ENCODE data around the gene ACE.
A peak's percentile ranks its signal among the peaks of the same experiment; 100 is the strongest.

Gene ACE

GRCh38 chr17:63519972-63520882 lies 43.4 kb downstream of the ACE start:
- TF ChIP-seq ZNF623 (tag by site-specific recombination; IDR thresholded peaks at IDR 0.05) (no peak), ZNF670 (tag by site-specific recombination; IDR thresholded peaks at IDR 0.05; ENCODE audit: low read depth) (no peak), GLIS2 (tag by site-specific recombination; IDR thresholded peaks at IDR 0.05) (no peak), ZNF184 (tag by site-specific recombination; IDR thresholded peaks at IDR 0.05) (no peak), ZNF473 (tag by site-specific recombination; IDR thresholded peaks at IDR 0.05) (no peak), ZNF513 (tag by site-specific recombination; IDR thresholded peaks at IDR 0.05) (no peak), ZNF302 (tag by site-specific recombination; IDR thresholded peaks at IDR 0.05; ENCODE audit: low read depth) (no peak), ZNF664 (tag by site-specific recombination; IDR thresholded peaks at IDR 0.05) (no peak), SP7 (tag by site-specific recombination; IDR thresholded peaks at IDR 0.05) (no peak), ZNF202 (tag by site-specific recombination; IDR thresholded peaks at IDR 0.05; ENCODE audit: borderline replicate concordance) (no peak), ZBTB26 (tag by site-specific recombination; optimal IDR thresholded peaks at IDR 0.05) (no peak), ZNF248 (tag by site-specific recombination; IDR thresholded peaks at IDR 0.05) (no peak), ZNF280D (tag by site-specific recombination; IDR thresholded peaks at IDR 0.05) (no peak), ZNF10 (tag by site-specific recombination; IDR thresholded peaks at IDR 0.05) (no peak), ZNF621 (tag by site-specific recombination; IDR thresholded peaks at IDR 0.05) (no peak), ZNF639 (tag by site-specific recombination; IDR thresholded peaks at IDR 0.05) (no peak)
- H3K4me3 ChIP-seq (ENCODE audit: low read depth, low read length) = no peak overlapping the region
- H3K9me3 ChIP-seq (ENCODE audit: control insufficient read depth, insufficient read depth, low read depth, low read length) = no peaks in the 10 kb centered on the region
- no peaks in the 10 kb centered on the region for H3K36me3 ChIP-seq (ENCODE audit: control insufficient read depth in 2 of 2, insufficient read depth in 1 of 2, low read length in 2 of 2)
- H3K27ac ChIP-seq (ENCODE audit: extremely low read depth, low read depth, low read length) = no peak overlapping the region
- no peaks in the 10 kb centered on the region for H3K4me1 ChIP-seq (ENCODE audit: control insufficient read depth, insufficient read depth, low read length)
- ChIA-PET POLR2A (no interaction called here), CTCF (interaction anchor here (0.6 kb wide), 1 partner anchor 85 kb away, joined by 3 read pairs; no protein-coding TSS in a partner anchor)

GRCh38 chr17:63523253-63523855 lies 46.5 kb downstream of the ACE start, which contains the start of gene KCNH6:
KCNH6 (plus strand) TSS chr17:63523358; CDS start chr17:63523414, 56 bp downstream.
- H3K4me1 ChIP-seq (ENCODE audit: control insufficient read depth, insufficient read depth, low read length) = no peaks in the 10 kb centered on the region
- TF ChIP-seq CTCF (tag by site-specific recombination; IDR thresholded peaks at IDR 0.05) = 0 out of 2 replicates have a peak, but pooled peaks have one; percentile 14
- no peak for TF ChIP-seq PRDM6 (tag by site-specific recombination; IDR thresholded peaks at IDR 0.05)
- TF ChIP-seq ZNF423 (tag by site-specific recombination; IDR thresholded peaks at IDR 0.05) = no peak
- H3K27ac ChIP-seq (ENCODE audit: extremely low read depth, low read depth, low read length) = no peak within 1 kb of the TSS
- ChIA-PET POLR2A (interaction anchor here (0.6 to 1.0 kb wide), 3 partner anchors 26 to 99 kb away, joined by 3 read pairs; partner anchors contain the start of gene MAP3K3), CTCF (no interaction called here)
- H3K4me3 ChIP-seq (ENCODE audit: low read depth, low read length) = no peak within 1 kb of the TSS
- no peaks in the 10 kb centered on the region for H3K36me3 ChIP-seq (ENCODE audit: control insufficient read depth in 2 of 2, insufficient read depth in 1 of 2, low read length in 2 of 2)
- no peaks in the 10 kb centered on the region for H3K9me3 ChIP-seq (ENCODE audit: control insufficient read depth, insufficient read depth, low read depth, low read length)

Measured in HEK293 (cell line).